ENCODE results near the gene KDM4B. TPM values are rescaled to one million over a fixed set of nuclear protein-coding genes. Genes with fewer than 3 reads are reported as not detected.

KDM4B gene
- total RNA-seq, 1 donor = 22.1 TPM

DNA sequence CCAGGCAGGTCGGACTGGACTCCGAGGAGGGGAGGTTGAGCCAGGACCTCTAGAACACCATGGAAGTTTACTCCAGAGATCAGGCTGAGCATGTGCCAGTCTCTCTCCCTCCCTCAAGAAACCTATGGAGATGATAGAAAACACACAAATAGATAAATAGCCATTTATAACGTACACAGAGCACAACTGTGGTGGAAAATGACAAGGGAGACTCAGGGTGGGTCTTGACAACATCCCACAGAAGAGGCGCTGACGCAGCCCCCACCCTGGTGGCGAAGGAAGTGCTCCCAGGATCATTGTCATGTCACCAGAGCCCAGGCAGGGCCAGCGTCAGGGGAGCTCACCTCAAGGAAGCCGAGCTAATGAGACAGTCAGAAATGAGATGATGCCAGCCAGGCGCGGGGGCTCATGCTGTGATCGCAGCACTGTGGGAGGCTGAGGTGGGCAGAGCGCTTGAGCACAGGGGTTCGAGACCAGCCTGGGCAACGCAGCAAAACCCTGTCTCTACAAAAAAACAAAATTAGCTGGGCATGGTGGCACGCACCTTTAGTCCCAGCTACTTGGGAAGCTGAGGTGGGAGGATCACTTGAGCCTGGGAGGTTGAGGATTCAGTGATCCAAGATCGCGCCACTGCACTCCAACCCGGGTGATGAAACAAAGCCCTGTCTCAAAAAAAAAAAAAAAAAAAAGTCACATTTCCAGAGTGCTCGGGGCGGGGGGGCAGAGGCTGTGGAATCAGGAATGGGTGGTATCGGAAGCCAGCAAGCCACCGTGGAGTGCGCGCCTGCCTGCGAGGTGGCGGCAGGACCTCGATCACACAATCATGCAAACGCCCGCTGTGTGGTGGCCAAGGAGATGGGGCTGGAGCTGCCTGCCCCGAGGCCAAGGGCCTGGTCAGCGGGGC is 178.4 kb downstream of the KDM4B start:
- H3K9me3 ChIP-seq (ENCODE audit: low read depth, low read length) = no peaks in the 10 kb centered on the region

GRCh38 chr19:5147978-5148793 is 179.3 kb downstream of the KDM4B start:
- H3K4me1 ChIP-seq (ENCODE audit: insufficient read depth, low read length) = no peaks in the 10 kb centered on the region
- DNase-seq (ENCODE audit: insufficient read length, low spot score, missing footprints) = peak; percentile 93
- no peak overlapping the region for H3K4me3 ChIP-seq (ENCODE audit: insufficient read depth, low read length)
- peaks cover 2% of the 10 kb centered on the region for H4K20me1 ChIP-seq (ENCODE audit: insufficient read depth, low read length)
- no peaks in the 10 kb centered on the region for H3K9me3 ChIP-seq (ENCODE audit: low read depth, low read length)
- H3K36me3 ChIP-seq (ENCODE audit: insufficient read depth, low read length) = no peaks in the 10 kb centered on the region
- H3K27ac ChIP-seq (ENCODE audit: low read depth, low read length) = no peak overlapping the region
- no peak overlapping the region for H2AFZ ChIP-seq (ENCODE audit: low read length)
- no peaks in the 10 kb centered on the region for H3K79me2 ChIP-seq (ENCODE audit: insufficient read depth, low read length)
- H3K4me2 ChIP-seq (ENCODE audit: insufficient read depth, low read length) = no peak overlapping the region
- no peaks in the 10 kb centered on the region for H3K27me3 ChIP-seq (ENCODE audit: insufficient read depth, low read length)
- TF ChIP-seq CTCF (IDR thresholded peaks at IDR 0.05; ENCODE audit: extremely low read depth, low read depth, low read length) = no peak

More for the DNA sequence above, 178.4 kb downstream of the KDM4B start:
- Histone ChIP-seq H3K27ac (ENCODE audit: low read depth, low read length) (no peak overlapping the region), H3K4me1 (ENCODE audit: insufficient read depth, low read length) (no peaks in the 10 kb centered on the region), H3K79me2 (ENCODE audit: insufficient read depth, low read length) (no peaks in the 10 kb centered on the region), H4K20me1 (ENCODE audit: insufficient read depth, low read length) (peaks cover 2% of the 10 kb centered on the region), H2AFZ (ENCODE audit: low read length) (no peak overlapping the region), H3K36me3 (ENCODE audit: insufficient read depth, low read length) (no peaks in the 10 kb centered on the region), H3K4me2 (ENCODE audit: insufficient read depth, low read length) (no peak overlapping the region), H3K4me3 (ENCODE audit: insufficient read depth, low read length) (no peak overlapping the region), H3K27me3 (ENCODE audit: insufficient read depth, low read length) (no peaks in the 10 kb centered on the region)
- peak; percentile 88 for DNase-seq (ENCODE audit: insufficient read length, low spot score, missing footprints)
- no peak for TF ChIP-seq CTCF (IDR thresholded peaks at IDR 0.05; ENCODE audit: extremely low read depth, low read depth, low read length)

DNA sequence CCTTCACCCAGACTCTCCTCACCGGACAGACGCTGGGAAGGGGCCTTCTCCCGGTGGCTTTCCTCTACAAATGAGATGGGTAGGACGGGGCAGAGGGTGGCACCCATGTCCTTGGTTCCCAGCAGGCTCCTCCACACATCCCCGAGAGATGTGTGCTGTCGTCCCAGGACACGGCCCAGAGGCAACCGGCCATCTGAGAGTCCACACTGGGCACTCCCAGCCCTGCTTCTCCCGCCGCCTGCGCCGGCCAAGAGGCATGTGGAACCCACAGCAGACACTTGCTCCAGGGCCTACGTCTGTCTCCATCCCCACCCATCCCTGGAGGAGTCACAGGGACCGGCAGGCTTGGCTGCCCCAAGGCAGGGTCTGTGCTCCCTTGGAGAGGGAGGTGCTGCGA is 179.9 kb downstream of the KDM4B start:
- Histone ChIP-seq H3K36me3 (ENCODE audit: insufficient read depth, low read length) (no peaks in the 10 kb centered on the region), H3K27me3 (ENCODE audit: insufficient read depth, low read length) (no peaks in the 10 kb centered on the region), H3K9me3 (ENCODE audit: low read depth, low read length) (no peaks in the 10 kb centered on the region), H3K4me1 (ENCODE audit: insufficient read depth, low read length) (no peaks in the 10 kb centered on the region), H4K20me1 (ENCODE audit: insufficient read depth, low read length) (no peaks in the 10 kb centered on the region), H3K79me2 (ENCODE audit: insufficient read depth, low read length) (no peaks in the 10 kb centered on the region), H2AFZ (ENCODE audit: low read length) (no peak overlapping the region), H3K4me3 (ENCODE audit: insufficient read depth, low read length) (no peak overlapping the region), H3K4me2 (ENCODE audit: insufficient read depth, low read length) (no peak overlapping the region), H3K27ac (ENCODE audit: low read depth, low read length) (no peak overlapping the region)
- DNase-seq (ENCODE audit: insufficient read length, low spot score, missing footprints) = peak; percentile 87
- TF ChIP-seq CTCF (IDR thresholded peaks at IDR 0.05; ENCODE audit: extremely low read depth, low read depth, low read length) = no peak

- Histone ChIP-seq H3K9me3 (ENCODE audit: low read depth, low read length) (no peaks in the 10 kb centered on the region), H2AFZ (ENCODE audit: low read length) (no peak overlapping the region), H3K27me3 (ENCODE audit: insufficient read depth, low read length) (no peaks in the 10 kb centered on the region), H4K20me1 (ENCODE audit: insufficient read depth, low read length) (no peaks in the 10 kb centered on the region), H3K4me3 (ENCODE audit: insufficient read depth, low read length) (no peak overlapping the region), H3K27ac (ENCODE audit: low read depth, low read length) (no peak overlapping the region), H3K79me2 (ENCODE audit: insufficient read depth, low read length) (no peaks in the 10 kb centered on the region), H3K36me3 (ENCODE audit: insufficient read depth, low read length) (no peaks in the 10 kb centered on the region), H3K4me1 (ENCODE audit: insufficient read depth, low read length) (no peaks in the 10 kb centered on the region), H3K4me2 (ENCODE audit: insufficient read depth, low read length) (no peak overlapping the region)
- TF ChIP-seq CTCF (IDR thresholded peaks at IDR 0.05; ENCODE audit: extremely low read depth, low read depth, low read length) = no peak
- DNase-seq (ENCODE audit: insufficient read length, low spot score, missing footprints) = peak; percentile 86
Measured at GRCh38 chr19:5149508-5149907, 180.6 kb downstream of the KDM4B start.
